Activated T-helper 2 cell treated with anti-CD3 and anti-CD28 coated beads, Interferon-gamma antibody, Interleukin-2, Interleukin-4, amounts not matched to agents 10 μg/mL and 5 μg/mL and 100 μg/mL, durations not matched to agents 14 hours and 24 hours and 36 hours (primary cell): Measurements from ENCODE around the gene GRAP. TPM values are rescaled to one million over a fixed set of nuclear protein-coding genes. Genes with fewer than 3 reads are reported as not detected.

Source experiments
- DNase-seq: peaks from one replicate; pipeline ENCODE4 v3.0.0; 2021; ENCODE audit warnings: low spot score
- H3K27ac Mint-ChIP-seq: one replicate; pipeline ENCODE4 v1.8.0; 2021; ENCODE audit warnings: mixed read lengths
- H3K27me3 Mint-ChIP-seq: one replicate; pipeline ENCODE4 v1.8.0; 2021; ENCODE audit warnings: low read depth, mixed read lengths
- H3K36me3 Mint-ChIP-seq: one replicate; pipeline ENCODE4 v1.8.0; 2021; ENCODE audit warnings: low read depth, mixed read lengths
- H3K4me1 Mint-ChIP-seq: one replicate; pipeline ENCODE4 v1.8.0; 2021; ENCODE audit warnings: low read depth, mixed read lengths
- H3K4me3 Mint-ChIP-seq: one replicate; pipeline ENCODE4 v1.8.0; 2021; ENCODE audit warnings: low read depth, mild to moderate bottlenecking, moderate library complexity, mixed read lengths
- H3K9me3 Mint-ChIP-seq: one replicate; pipeline ENCODE4 v1.8.0; 2021; ENCODE audit warnings: mixed read lengths
- intact Hi-C: fragments of 100-400 bp; cut with micrococcal nuclease; formaldehyde crosslinking; loops from one replicate; pipeline ENCODE4 v1.15.1; 2023
- total RNA-seq: library from RNA; stranded (reverse); gene quantifications from 2 replicates; pipeline ENCODE4 v1.2.3, GENCODE V29; 2022

Gene GRAP
- total RNA-seq, 1 donor from 2014 or later: 10.9 TPM

- H3K27ac Mint-ChIP-seq: no peak overlapping the region
Measured at GRCh38 chr17:19019041-19019941, 27.5 kb downstream of the GRAP start.

GRCh38 chr17:19018600-19018950 is 28.2 kb downstream of the GRAP start:
- no peaks in the 10 kb centered on the region for H3K9me3 Mint-ChIP-seq
- no peak for DNase-seq
- no peaks in the 10 kb centered on the region for H3K4me1 Mint-ChIP-seq
- intact Hi-C loops: loop anchor here (10.0 kb wide), 1 partner anchor 54 kb away; no protein-coding TSS in a partner anchor
- H3K36me3 Mint-ChIP-seq: peaks cover 6% of the 10 kb centered on the region
- H3K4me3 Mint-ChIP-seq: no peak overlapping the region
- H3K27ac Mint-ChIP-seq: no peak overlapping the region
- H3K27me3 Mint-ChIP-seq: no peaks in the 10 kb centered on the region

More at GRCh38 chr17:19019041-19019941, 27.5 kb downstream of the GRAP start:
- no peak for DNase-seq
- Mint-ChIP-seq H3K4me3 (no peak overlapping the region), H3K9me3 (no peaks in the 10 kb centered on the region), H3K36me3 (peaks cover 6% of the 10 kb centered on the region), H3K4me1 (peaks cover 2% of the 10 kb centered on the region), H3K27me3 (no peaks in the 10 kb centered on the region)
- intact Hi-C loops: loop anchor here (10.0 kb wide), 1 partner anchor 54 kb away; no protein-coding TSS in a partner anchor

- intact Hi-C loops: loop anchor here (10.0 kb wide), 1 partner anchor 53 kb away; no protein-coding TSS in a partner anchor
- no peak overlapping the region for H3K4me3 Mint-ChIP-seq
- H3K27ac Mint-ChIP-seq: no peak overlapping the region
- H3K36me3 Mint-ChIP-seq: peaks cover 6% of the 10 kb centered on the region
- H3K27me3 Mint-ChIP-seq: no peaks in the 10 kb centered on the region
- H3K9me3 Mint-ChIP-seq: no peaks in the 10 kb centered on the region
- no peak for DNase-seq
- no peaks in the 10 kb centered on the region for H3K4me1 Mint-ChIP-seq
Measured at GRCh38 chr17:19017804-19018599, 28.8 kb downstream of the GRAP start.

GRCh38 chr17:19017401-19017800 is 29.4 kb downstream of the GRAP start:
- Mint-ChIP-seq H3K27me3 (no peaks in the 10 kb centered on the region), H3K9me3 (no peaks in the 10 kb centered on the region), H3K36me3 (peaks cover 2% of the 10 kb centered on the region), H3K27ac (no peak overlapping the region), H3K4me3 (no peak overlapping the region), H3K4me1 (no peaks in the 10 kb centered on the region)
- intact Hi-C loops: loop anchor here (10.0 kb wide), 1 partner anchor 53 kb away; no protein-coding TSS in a partner anchor
- DNase-seq: no peak

- Mint-ChIP-seq H3K27me3 (no peaks in the 10 kb centered on the region), H3K9me3 (no peaks in the 10 kb centered on the region), H3K27ac (no peak overlapping the region), H3K4me1 (no peaks in the 10 kb centered on the region), H3K36me3 (peaks cover 2% of the 10 kb centered on the region), H3K4me3 (no peak overlapping the region)
- intact Hi-C loops: loop anchor here (10.0 kb wide), 1 partner anchor 52 kb away; no protein-coding TSS in a partner anchor
- DNase-seq: no peak
Measured at GRCh38 chr17:19016881-19017280, 29.9 kb downstream of the GRAP start.

GRCh38 chr17:19016297-19016696 is 30.5 kb downstream of the GRAP start:
- H3K27ac Mint-ChIP-seq: no peak overlapping the region
- intact Hi-C loops: loop anchor here (10.0 kb wide), 1 partner anchor 51 kb away; no protein-coding TSS in a partner anchor
- H3K36me3 Mint-ChIP-seq: peaks cover 2% of the 10 kb centered on the region
- H3K9me3 Mint-ChIP-seq: no peaks in the 10 kb centered on the region
- no peak for DNase-seq
- H3K4me1 Mint-ChIP-seq: no peaks in the 10 kb centered on the region
- H3K4me3 Mint-ChIP-seq: no peak overlapping the region
- H3K27me3 Mint-ChIP-seq: no peaks in the 10 kb centered on the region

GRCh38 chr17:19015428-19015827 is 31.3 kb downstream of the GRAP start:
- DNase-seq: no peak
- intact Hi-C loops: loop anchor here (10.0 kb wide), 1 partner anchor 51 kb away; no protein-coding TSS in a partner anchor
- no peaks in the 10 kb centered on the region for H3K9me3 Mint-ChIP-seq
- H3K36me3 Mint-ChIP-seq: peaks cover 2% of the 10 kb centered on the region
- H3K27me3 Mint-ChIP-seq: no peaks in the 10 kb centered on the region
- H3K4me1 Mint-ChIP-seq: no peaks in the 10 kb centered on the region
- no peak overlapping the region for H3K27ac Mint-ChIP-seq
- H3K4me3 Mint-ChIP-seq: no peak overlapping the region

- intact Hi-C loops: loop anchor here (10.0 kb wide), 1 partner anchor 50 kb away; no protein-coding TSS in a partner anchor
Measured at GRCh38 chr17:19014628-19015215, 32.0 kb downstream of the GRAP start.

GRCh38 chr17:19013806-19014627 is 32.7 kb downstream of the GRAP start:
- intact Hi-C loops: loop anchor here (10.0 kb wide), 1 partner anchor 49 kb away; no protein-coding TSS in a partner anchor
- Mint-ChIP-seq H3K9me3 (no peaks in the 10 kb centered on the region), H3K27ac (no peak overlapping the region), H3K36me3 (peaks cover under 1% of the 10 kb centered on the region), H3K27me3 (no peaks in the 10 kb centered on the region), H3K4me3 (no peak overlapping the region), H3K4me1 (no peaks in the 10 kb centered on the region)
- no peak for DNase-seq

More at GRCh38 chr17:19014628-19015215, 32.0 kb downstream of the GRAP start:
- Mint-ChIP-seq H3K4me1 (no peaks in the 10 kb centered on the region), H3K4me3 (no peak overlapping the region), H3K9me3 (no peaks in the 10 kb centered on the region), H3K27ac (no peak overlapping the region), H3K36me3 (peaks cover 2% of the 10 kb centered on the region), H3K27me3 (no peaks in the 10 kb centered on the region)
- DNase-seq: no peak

- Mint-ChIP-seq H3K27ac (no peak overlapping the region), H3K4me1 (no peaks in the 10 kb centered on the region), H3K27me3 (no peaks in the 10 kb centered on the region), H3K9me3 (no peaks in the 10 kb centered on the region), H3K36me3 (no peaks in the 10 kb centered on the region), H3K4me3 (no peak overlapping the region)
- DNase-seq: no peak
- intact Hi-C loops: loop anchor here (10.0 kb wide), 1 partner anchor 48 kb away; no protein-coding TSS in a partner anchor
Measured at GRCh38 chr17:19013226-19013625, 33.5 kb downstream of the GRAP start.

- Mint-ChIP-seq H3K9me3 (no peaks in the 10 kb centered on the region), H3K27ac (no peak overlapping the region), H3K4me1 (no peaks in the 10 kb centered on the region), H3K4me3 (no peak overlapping the region), H3K27me3 (peaks cover 2% of the 10 kb centered on the region), H3K36me3 (no peaks in the 10 kb centered on the region)
- intact Hi-C loops: loop anchor here (10.0 kb wide), 1 partner anchor 48 kb away; no protein-coding TSS in a partner anchor
- DNase-seq: no peak
Measured at GRCh38 chr17:19012171-19013080, 34.3 kb downstream of the GRAP start.
